T-helper 1 cell treated with Interleukin-12 subunit alpha and Interleukin-12 subunit beta and Interleukin-4 antibody, amounts not matched to agents 30 ng/mL and 1 ng/mL, for 36 hours (primary cell): ENCODE results near the gene NELL1. TPM values are rescaled to one million over a fixed set of nuclear protein-coding genes. Genes with fewer than 3 reads are reported as not detected.

Source experiments
- intact Hi-C: fragments of 100-400 bp; cut with micrococcal nuclease; formaldehyde crosslinking; loops from one replicate; pipeline ENCODE4 v1.15.1; 2024
- total RNA-seq: library from RNA; stranded (reverse); gene quantifications from 2 replicates; pipeline ENCODE4 v1.2.3, GENCODE V29; 2022

The NELL1 gene
- not detected in 2 replicates for total RNA-seq

DNA sequence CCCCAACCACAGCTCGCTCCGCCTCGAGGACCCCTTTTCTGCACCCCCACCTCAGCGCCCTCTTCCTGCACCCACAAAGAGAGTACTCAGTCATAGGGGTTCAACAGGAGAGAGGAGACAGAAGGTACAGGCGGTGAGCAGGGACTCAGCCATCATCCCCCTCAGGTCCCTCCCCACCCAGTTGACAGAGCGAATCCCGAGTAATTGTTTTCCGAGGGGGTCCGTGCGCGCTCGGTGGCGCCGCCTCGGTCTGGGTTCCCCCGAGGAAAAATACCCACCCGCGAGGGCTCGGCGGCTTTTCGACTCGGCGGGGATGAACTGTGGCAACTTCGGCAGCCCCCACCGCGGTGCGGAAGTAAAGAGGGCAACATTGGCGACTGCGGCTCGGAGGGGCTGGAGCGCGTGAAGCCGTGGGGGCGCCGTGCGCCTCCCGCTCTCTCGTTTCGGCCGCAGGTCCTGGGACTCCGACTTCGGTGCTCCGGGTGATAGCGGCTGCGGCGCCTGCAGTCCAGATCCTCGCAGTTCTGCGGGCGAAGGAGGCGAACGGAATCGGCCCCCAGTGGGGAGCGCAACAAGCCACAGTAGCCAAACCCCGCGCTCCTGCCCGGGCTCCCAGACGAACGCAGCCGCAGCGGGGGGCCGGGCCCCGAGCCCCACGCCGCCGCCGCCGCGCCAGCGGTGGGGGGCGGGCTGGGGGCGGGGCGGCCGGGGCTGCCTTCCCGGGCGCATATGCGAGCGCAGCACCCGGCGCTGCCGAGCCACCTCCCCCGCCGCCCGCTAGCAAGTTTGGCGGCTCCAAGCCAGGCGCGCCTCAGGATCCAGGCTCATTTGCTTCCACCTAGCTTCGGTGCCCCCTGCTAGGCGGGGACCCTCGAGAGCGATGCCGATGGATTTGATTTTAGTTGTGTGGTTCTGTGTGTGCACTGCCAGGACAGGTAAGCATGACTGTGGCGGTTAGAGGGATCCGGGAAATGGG is at the start of gene NELL1:
NELL1 (plus strand) TSS at position 743 of the 976 bp plus-strand sequence.
- intact Hi-C loops: no loop called here

DNA sequence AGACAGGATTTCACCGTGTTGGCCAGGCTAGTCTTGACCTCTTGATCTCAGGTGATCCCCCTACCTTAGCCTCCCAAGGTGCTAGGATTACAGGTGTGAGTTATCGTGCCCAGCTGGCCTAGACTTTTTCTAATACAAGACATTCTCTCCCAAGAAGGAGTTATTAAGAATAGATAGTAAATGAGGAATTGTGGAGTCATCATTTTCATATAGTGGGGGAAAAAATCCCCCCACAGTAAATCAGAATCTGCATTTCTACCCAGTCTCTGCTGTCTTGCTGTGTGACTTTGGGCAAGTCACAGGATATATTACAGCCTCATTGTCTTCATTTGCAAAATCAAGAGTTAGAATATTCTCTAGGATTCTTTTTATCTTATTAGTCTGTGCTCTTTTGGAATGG is 48.4 kb upstream of the NELL1 start:
- intact Hi-C loops: no loop called here

DNA sequence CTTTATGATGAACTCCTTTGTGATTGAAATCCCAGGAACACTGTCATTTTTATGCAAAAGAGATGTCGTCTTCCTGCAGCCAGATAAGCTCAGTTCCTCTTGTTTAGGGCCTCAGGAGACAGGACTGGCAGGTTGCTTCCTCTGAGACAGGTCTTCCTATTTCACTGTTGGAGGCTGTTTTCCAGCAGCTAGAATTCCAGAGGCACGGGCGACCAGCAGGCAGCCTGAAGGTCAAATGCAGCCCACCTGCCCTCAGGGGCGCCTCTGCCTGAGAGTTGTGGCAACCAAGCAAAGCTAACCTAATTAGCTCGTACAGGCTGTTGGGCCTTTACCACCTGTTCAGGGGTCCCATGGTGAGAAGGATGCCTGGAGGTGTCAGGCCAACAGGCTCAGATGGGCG is 47.7 kb upstream of the NELL1 start:
- intact Hi-C loops: no loop called here

DNA sequence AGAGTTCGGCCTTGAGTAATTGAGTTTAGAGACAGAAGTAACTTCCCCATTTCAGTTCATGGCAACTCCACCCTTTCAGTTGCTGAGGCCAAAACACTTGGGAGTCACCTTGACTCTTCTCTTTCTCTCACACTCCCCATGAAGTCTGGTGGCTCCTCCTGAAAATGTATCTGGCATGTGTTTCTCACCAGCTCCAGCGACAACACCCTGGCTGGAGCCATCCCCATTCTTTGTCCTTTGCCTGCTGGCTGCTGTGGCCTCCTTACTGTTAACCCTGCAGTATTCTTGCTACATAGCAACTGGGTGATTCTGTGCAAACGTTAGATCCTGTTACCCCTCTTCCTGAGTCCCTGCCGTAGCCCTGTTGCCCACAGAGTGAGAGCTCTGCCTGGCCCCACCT is 46.1 kb upstream of the NELL1 start:
- intact Hi-C loops: no loop called here

DNA sequence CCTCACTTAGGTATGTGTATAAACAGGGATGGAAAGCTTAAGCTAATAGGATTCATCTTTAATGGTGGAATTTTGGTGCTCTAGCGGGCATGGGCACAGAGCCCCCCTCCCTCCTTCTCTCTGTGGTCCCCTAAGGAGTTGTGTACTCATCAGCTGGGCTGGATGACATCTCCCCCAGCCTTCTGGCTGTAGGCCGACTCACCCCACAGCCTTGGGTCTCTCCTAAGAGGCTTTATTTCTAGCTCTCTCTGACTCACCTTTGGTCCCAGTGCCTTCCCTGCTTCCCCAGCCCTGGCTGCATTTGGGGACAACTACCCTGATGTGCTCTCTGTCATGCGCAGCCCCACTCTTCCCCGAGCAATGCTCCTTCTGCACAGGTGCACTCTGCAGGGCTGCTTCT is 43.1 kb upstream of the NELL1 start:
- intact Hi-C loops: no loop called here

DNA sequence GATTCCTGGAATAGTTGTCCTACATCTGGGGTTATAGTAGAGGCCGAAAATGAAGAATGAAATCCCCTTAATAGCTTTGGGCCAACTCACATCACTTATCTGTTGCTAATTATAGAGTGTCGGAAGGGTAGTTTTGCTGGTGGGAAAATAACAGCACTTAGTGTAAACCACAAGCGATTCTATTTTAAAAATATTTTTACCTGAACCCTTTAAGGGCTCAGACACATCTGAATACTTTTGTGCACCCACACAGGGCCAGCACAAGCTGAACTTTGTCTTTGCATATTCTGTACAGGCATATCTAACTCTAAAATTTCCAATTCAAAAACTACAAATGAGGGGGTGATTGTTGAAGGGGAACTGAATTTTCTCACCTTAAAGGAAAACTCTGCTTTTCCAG is 42.4 kb upstream of the NELL1 start:
- intact Hi-C loops: no loop called here

DNA sequence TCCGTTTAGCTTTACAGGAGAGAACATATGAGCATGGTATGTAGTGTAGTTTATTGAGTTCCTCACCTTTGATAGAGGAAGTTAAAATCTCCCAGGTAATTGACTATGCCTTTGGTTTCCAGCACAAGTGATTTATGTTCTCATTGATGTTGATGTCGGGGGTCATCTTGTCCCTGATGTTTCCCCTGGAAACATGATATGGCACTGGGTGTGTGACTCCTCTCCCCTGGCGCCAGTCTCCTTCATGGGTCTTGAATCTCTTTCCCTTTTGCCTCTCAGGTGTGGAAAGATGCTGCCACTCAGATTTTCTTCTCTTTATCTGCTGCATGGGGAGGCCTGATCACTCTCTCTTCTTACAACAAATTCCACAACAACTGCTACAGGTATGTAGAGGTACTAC is 41.7 kb upstream of the NELL1 start:
- intact Hi-C loops: no loop called here

DNA sequence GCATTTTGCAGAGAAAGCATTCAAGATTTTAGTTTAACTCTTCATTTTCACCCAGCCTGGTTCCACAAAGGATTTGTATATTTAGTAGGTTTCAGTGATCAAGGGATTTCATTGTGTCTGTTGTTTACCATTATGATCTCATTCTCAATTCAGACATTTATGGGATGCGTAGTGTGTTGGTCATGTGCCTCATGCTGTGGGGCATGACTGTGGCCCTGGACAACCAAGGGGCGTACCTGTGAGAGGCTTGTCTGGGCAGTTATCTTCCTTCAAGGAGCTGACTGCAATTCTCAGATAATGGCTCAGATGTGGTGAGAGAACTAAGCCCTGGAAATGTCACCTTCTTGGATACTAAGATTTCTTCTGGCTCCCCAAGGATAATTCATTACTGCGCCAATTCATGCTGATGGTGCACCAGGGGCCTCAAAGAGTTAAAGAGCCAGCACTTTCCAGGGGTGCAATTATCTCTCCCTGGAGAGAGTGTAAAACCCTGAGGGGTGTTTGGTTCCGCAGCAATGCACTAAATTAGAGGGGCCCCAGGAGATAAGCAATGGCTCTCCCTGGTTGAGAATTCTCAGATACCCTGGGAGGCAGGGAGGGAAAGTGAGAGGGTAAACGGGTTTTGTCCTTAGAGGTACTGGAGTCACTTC is 37.7 kb upstream of the NELL1 start:
- intact Hi-C loops: no loop called here

DNA sequence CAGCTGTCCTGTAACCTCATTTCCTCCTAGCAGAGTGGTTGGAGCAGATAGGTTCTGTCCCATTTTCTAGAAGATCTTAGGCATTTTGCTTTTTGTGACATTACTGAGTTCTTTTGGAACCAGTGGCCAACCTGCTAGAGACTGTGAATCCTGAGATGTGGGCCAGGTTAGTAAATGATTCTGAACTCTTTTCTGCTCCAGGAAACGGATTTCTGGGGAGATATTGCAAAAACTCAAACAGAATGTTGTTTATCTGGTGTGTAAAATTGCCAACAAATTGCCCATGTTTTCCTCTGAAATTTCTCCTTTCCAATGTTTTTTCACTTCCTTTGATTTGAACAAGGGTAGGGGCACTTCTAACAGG is 37.2 kb upstream of the NELL1 start:
- intact Hi-C loops: no loop called here

DNA sequence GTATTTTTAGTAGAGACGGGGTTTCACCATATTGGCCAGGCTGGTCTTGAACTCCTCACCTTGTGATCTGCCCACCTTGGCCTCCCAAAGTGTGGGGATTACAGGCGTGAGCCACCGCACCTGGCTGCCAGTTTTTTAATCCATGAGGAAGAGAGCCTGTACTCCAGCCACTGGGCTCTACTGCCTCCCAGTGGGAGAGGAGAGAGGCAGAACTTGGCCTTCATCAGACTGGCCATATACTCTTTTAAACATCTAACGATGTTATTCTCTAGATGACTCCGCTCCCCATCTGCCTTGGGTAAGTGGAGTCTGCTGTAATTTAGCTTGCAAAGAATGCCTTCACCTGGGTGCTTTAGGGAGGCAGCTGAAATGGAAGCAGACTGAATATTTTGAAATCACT is 35.3 kb upstream of the NELL1 start:
- intact Hi-C loops: no loop called here

DNA sequence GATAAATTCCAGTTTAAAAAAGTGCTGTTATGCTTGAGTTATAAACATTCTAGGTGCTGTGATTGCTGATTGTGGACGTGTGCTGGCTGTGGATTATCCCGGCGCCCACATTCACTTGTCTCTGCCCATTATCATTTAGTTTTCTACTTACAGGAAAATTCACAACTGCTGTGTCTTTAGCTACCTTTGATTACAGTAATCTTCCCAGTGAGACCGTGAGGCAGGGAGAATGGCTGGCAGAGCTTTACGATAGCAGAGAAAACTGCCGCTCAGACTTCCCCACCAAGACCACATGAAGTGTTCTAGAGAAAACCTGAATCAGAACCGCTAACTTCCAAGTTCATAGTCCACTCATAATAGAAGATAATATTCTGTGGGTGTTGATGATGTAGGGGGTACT is 34.6 kb upstream of the NELL1 start:
- intact Hi-C loops: no loop called here

DNA sequence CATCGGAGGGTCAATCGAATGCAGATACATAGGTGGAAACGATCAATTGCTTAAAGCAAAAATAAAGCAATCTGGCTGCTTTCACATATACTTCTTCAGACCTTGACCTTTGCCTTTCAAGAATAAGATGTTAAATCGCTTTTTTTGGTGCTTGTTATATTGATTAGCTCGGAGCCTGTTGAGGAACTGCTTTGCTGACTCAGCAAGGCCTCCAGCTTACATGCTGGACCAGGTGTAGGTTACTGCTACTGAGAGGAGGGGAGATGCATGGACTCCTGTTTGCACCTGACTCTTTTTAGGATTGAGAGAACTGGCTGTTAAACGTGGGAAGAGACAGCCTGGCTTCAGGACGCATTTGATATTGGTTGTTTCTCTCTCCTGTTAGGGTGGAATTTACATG is 31.3 kb upstream of the NELL1 start:
- intact Hi-C loops: no loop called here

DNA sequence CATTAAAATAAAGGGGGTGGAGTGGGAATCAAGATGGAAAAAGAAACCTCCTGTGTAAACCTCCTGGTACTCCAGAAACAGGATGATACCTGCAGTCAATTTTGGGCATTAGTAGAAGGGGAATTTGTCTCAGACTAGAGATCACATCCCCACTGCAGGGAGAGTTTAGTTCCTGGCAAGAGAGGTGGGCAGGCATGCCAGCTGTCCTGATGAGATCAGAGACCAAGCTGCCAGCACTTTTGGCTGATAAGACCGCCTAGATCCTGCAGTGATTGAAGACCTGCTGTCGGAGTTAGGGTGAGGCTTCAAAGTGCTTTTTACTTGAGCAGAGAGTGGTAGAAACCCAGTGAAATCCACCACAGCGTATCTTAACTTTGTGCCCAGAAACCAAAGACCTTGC is 29.7 kb upstream of the NELL1 start:
- intact Hi-C loops: no loop called here

DNA sequence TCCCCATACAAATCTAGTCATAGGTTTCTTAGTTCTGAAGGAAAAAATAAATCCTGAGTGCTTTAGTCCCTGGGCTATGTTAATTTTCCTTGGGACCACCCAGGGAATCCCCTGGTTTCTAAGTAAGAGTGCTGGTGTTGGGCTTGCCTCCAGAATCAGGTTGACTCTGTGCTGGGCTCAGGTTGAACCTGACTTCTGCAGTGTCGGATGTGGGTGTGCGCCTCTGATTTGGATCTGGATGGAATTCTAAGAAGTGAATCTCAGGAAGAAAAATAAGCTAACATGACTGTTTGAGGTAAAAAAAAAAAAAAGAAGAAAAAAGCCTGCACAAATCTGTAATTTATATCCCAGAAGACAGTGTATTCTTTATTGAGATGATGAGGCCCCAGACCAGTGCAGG is 29.0 kb upstream of the NELL1 start:
- intact Hi-C loops: no loop called here

DNA sequence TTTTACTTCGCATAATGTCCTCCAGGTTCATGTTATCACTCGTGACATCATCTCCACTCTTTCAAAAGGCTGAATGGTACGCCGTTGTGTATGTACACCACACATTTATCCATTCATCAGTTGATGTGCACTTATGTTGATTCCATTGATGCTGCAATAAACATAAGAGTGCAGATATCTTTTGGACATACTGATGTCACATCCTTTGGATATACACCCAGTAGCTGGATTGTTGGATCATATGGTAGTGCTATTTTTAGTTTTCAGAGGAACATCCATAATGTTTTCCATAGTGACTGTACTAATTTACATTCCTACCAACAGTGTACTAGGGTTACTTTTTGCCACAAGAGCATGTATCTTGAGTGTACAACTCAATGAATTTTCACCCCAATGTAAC is 25.0 kb upstream of the NELL1 start:
- intact Hi-C loops: no loop called here

DNA sequence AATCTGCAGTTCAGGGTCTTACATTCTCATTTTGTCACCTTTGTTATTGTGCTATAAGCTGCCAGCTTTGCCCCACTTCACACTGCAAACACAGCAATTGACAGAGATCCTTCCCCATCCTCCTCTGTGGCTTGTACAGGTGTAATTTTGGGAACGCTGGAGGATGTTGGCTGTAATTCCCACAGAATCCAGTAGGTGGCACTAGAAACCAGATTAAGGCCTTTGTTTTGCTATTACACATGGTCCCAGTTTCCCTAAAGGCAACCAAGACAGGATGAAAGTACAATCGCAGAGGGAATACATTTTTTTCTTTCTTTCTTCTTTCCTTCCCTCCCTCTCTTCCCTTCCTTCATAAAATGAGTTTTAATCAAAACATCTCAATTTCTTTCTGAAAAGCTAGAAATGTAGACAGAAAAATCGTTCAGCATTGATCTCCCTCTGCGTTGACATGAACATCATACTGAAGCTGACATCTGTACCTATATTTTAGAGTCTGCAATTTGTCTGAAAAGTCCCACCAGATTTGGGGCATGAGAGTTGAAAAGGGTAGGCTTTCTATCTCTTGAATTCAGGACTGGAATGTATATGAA is 21.3 kb upstream of the NELL1 start:
- intact Hi-C loops: loop anchor here (1.0 kb wide), 2 partner anchors 24 to 1656 kb away; no protein-coding TSS in a partner anchor

DNA sequence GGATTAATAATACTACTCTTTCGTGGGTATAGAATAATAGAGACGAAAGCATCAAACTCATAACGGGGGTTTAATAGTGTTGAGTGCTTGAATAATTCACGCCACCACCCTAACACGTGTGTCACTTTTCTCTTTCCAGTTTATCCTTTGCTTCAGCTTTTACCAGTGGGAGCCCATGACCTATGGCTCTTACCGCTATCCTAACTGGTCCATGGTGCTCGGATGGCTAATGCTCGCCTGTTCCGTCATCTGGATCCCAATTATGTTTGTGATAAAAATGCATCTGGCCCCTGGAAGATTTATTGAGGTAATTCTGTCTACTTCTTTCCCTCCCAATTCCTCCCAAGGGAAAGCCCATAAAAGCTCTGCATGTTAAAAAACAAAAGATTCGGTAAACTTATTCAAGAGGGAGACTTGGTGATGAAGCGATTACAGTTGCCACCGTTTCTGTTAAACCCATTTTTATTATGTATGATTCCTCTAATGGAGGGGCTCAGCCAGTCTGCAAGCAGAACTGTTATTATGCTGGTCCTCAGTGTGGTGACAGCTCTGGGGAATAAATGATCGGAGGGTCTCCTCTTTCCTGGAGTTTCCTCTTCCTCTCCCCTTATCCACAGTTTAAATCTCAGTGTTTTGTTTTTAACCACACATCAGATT is 17.1 kb upstream of the NELL1 start:
- intact Hi-C loops: no loop called here

DNA sequence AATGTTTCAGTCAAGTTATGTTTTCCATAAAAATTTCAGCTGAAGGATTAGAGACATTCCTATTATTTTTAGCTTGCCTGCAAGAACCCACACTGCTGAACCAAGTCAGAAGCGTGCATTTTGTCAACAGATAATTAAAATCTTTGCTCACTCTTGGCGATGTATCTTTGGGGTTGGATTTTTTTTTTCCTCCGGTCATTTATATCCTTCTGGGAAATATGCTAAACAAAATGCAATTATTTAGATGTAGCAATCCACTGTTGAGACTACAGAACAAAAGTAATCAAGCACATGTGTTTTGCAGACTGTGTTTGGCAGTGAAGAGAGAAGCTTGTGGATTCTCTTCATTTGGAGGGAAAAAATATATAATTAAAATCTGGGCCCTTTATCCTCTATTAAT is 15.3 kb upstream of the NELL1 start:
- intact Hi-C loops: no loop called here

DNA sequence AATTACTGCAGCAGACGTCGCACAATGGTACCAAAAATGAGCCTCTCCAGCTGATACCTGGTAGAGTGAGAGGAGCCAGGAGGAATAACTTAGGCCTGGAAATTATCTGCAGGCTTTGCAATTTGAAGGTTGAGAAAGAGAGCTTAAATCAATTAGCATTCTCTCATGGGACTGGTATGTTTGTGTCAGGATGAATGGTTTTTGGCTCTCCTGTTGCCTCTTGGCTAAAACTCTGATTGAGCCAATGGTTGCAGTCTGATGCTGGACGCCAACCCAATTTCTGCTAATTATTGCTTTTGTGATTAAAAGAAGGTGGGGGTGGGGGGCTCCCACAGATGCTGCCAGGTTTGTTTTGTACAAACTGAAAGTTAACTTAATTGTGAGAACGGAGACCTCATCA is 12.5 kb upstream of the NELL1 start:
- intact Hi-C loops: no loop called here

DNA sequence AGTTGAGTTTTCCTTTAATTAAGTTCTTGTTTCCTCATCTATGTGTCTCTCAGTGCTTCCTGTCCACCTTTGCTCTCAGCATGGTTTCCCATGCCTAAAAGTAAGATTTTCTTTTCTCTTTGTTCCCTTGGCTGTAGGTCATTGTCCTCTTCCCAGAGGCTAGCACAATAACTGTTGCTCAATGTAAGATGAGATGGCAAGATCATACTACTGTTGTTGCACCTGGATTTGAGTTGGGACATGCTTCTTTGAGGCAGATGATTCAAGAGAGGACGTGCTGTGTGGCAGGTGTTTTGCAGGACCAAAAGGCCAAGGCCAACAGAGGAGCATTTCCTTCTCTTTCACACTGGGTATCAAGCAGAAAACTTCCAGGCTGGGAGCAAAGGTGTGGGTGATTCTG is 11.3 kb upstream of the NELL1 start:
- intact Hi-C loops: no loop called here

DNA sequence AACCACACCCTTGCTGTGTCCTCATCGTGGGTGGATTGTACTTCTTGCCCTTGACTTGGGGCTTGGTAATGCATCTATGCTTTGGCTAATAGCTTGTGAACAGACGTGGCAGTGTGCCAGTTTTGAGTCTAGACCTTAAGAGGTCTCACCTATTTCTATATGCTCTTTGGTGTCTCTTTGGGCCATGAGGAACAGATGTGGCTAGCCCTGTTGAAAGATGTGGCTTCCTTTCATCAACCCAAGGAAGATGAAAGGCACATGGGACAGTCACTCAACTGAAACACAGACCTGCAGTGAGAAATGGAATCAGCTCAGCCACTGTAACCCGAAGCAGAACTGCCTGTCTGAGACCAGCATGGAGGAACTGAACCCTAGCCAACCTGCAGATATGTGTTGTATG is 7.9 kb upstream of the NELL1 start:
- intact Hi-C loops: no loop called here

DNA sequence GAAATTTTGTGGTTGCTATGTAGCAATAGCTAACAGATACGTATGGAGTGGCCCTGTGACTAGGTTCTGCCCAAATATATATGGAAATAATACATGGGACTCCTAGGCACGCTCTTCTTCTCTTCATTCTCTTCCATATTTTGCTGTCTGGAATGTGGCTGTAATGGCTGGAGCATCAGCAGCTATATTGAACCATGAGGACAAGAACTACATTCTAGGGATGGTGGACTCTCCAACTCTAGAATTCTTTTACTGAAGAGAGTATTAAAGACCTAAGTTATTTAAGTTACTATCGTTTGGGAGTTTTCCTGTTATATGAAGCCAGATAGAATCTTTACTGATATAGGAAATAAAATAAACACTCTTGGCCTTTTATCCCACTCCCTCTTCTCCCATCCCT is 7.5 kb upstream of the NELL1 start:
- intact Hi-C loops: no loop called here
